HG02981 (cell line): ENCODE data around the gene SEC63.
A peak's percentile ranks its signal among the peaks of the same experiment; 100 is the strongest.
"Not testable (repeated sequence)": the region's sequence is repeated elsewhere in the genome, so short reads cannot be mapped to it uniquely, and the experiment has no call there.

Experiments used
- ATAC-seq: cut with Tn5 transposase; IDR thresholded peaks from one replicate; pipeline ENCODE4 v1.9.1; 2021; ENCODE audit warnings: mild to moderate bottlenecking, moderate library complexity; ENCODE audit not compliant: unreplicated experiment

The SEC63 gene

GRCh38 chr6:107957909-107958688, at the start of gene SEC63:
Gene SEC63 (minus strand): TSS chr6:107958208. CDS start chr6:107958009, 199 bp downstream.
- peak; percentile 93 for ATAC-seq

DNA sequence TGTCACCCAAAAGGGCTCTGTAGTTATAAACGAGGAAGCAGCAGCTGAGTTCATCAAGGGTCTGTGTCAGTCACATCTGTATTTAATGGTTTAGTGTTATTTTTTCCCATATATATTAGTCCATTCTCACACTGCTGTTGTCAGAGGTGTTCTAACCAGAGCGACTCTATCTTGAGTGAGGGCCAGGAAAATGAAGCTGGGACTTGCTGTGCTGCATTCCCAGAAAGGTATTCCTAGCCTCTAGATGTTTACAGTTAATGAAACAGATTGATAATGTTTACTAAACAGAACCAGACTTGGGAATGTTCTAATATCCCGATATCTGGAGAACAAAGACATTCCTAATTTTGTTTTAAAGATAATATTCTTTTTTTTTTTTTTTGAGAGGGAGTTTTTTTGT, 48.0 kb upstream of the SEC63 start:
- ATAC-seq: no peak

DNA sequence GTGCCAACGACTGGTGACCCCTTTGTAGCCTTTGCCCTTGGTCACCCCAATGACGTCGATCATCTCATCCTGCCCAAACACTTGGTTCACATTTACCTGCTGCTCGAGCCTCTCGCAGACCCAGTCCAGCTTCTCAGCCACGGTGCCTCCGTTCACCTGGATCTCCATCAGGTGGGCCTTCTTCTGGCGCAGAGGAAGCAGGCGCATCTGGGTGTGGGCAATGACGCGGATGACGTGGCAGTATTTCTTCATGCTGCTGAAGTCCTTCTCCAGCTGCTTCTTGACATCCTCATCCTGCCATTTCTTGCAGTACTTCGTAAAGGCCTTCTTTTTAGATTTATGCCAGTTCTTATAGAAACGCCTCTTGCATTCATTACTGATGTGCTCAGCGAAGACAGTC, 46.9 kb upstream of the SEC63 start:
- ATAC-seq: no peak

- no peak for ATAC-seq
Measured at GRCh38 chr6:108002365-108003221, 44.6 kb upstream of the SEC63 start.

GRCh38 chr6:108001696-108002231, 43.8 kb upstream of the SEC63 start:
- ATAC-seq: no peak

DNA sequence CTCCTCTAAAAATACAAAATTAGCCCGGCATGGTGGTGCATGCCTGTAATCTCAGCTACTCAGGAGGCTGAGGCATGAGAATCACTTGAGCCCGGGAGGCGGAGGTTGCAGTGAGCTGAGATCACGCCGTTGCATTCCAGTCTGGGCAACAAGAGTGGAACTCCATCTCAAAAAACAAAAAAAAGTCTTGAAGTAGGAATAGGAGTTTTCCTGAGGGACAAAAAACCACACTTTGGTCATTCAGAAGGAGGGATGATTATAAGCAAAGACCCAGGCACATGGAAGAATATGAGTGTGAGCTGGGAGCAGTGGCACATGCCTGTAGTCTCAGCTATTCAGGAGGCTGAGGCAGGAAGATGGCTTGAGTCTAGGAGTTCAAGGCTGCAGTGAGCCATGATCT, 42.3 kb upstream of the SEC63 start:
- not testable (repeated sequence) for ATAC-seq

DNA sequence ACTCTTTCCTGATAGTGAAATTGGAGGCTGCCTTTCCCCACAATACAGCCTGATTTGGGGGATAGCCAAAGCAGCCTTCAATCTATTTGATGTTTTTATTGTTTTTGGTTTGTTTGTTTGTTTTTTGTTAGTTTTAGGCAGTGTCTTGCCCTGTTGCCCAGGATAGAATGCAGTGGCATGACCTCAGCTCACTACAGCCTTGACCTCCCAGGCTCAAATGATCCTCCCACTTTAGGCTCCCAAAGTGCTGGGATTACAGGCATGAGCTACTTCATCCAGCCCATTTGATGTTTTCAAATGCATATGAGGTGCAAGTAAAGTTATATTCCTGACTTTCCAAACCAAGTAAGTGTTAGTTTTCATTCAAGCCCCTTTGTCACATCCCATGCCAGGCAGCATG, 41.3 kb upstream of the SEC63 start:
- ATAC-seq: no peak

DNA sequence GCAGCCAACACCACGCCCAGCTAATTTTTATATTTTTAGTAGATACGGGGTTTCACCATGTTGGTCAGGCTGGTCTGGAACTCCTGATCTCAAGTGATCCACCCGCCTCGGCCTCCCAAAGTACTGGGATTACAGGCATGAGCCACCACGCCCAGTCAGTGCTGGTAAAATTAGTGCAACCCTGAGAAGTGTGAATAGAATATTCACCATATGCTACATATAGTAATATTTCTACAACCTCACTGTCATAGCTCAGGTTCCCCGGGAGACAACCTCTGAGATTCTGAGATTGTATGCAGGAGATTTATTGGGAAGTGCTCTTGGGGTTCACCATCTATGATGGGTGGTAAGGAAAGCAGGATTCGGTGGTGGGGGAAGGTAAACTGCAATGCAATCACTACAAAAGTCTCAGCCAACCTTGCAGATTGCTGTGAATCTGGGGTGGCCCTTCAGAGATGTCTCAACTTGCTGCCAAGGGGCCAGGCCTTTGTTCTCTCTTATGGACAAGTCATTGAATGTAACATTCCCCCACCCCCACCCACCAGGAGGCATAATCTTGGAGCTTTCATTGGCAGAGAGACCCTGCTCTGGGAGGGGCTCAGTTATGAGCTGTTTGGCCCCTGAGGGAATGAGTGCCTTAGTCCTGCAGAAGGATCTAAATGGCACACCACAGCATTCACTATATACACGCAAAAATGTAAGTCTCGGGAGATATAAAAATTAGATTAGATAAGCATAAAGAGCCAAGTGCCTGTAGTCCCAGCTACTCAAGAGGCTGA, 34.0 kb upstream of the SEC63 start:
- ATAC-seq: no peak

DNA sequence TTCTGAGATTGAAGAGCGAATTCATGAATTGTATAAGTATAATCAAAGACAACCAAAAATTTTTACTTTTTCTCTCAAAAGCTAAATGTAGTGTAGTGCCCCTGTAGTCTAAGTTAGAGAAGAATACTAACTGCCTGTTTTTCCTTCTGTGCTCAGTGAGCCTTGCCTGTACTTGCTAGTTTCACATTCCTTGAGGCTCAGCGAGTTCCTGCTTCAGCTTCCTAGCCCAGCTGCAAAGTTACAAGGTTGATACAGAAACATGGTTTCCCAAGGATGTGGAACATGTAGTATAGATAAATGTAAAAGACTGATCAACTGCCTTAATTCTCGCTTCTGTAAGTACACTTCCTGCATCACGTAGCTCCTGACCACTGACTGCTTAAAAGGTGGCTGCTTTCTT, 33.1 kb upstream of the SEC63 start:
- no peak for ATAC-seq

GRCh38 chr6:107990587-107990986, 32.6 kb upstream of the SEC63 start:
- ATAC-seq: not testable (repeated sequence)

- ATAC-seq: no peak
Measured at GRCh38 chr6:107989166-107990094, 31.4 kb upstream of the SEC63 start.

GRCh38 chr6:107988570-107988969, 30.6 kb upstream of the SEC63 start:
- ATAC-seq: no peak

GRCh38 chr6:107987805-107988204, 29.8 kb upstream of the SEC63 start:
- ATAC-seq: no peak

- no peak for ATAC-seq
Measured at GRCh38 chr6:107985701-107986100, 27.7 kb upstream of the SEC63 start.

GRCh38 chr6:107983811-107984210, 25.8 kb upstream of the SEC63 start:
- no peak for ATAC-seq

DNA sequence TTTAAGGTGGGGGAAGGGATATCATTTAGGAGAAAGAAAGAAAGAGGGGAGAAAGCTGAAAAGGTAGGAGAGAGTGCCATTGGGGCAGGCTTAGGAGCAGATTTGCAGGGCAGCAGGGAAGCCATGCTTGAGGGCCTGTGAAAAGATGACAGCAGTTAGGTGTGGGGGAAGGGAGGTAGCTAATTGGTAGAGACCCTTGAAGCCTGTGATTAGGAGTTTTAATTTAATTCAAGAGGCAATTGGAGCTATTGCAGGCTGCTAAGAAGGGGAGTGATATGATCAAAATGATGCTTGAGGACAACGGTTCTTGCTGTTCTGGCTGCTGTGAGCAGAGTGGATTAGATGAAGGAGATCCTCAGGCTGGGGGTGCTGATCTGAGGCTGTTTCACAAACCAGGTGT, 24.5 kb upstream of the SEC63 start:
- no peak for ATAC-seq

- no peak for ATAC-seq
Measured at GRCh38 chr6:107981695-107982094, 23.7 kb upstream of the SEC63 start.

GRCh38 chr6:107977283-107977682, 19.3 kb upstream of the SEC63 start:
- no peak for ATAC-seq

- ATAC-seq: no peak
Measured at GRCh38 chr6:107976155-107976783, 18.3 kb upstream of the SEC63 start.
